Karpas-422 (cell line): ENCODE data around the gene MTAP. TPM values are rescaled to one million over a fixed set of nuclear protein-coding genes. Genes with fewer than 3 reads are reported as not detected.

Experiments used
- DNase-seq: peaks from one replicate; pipeline ENCODE4 v3.0.0-alpha.2; 2015
- H2AFZ ChIP-seq: fragments of 200-600 bp; sonication (generic); 2 replicates; pipeline ENCODE4 v1.6.1; 2014; ENCODE audit warnings: antibody characterized with exemption, low read length, mixed read lengths
- H3K27ac ChIP-seq: fragments of 200-600 bp; sonication (generic); 2 replicates; pipeline ENCODE4 v1.5.1; 2014; ENCODE audit warnings: mild to moderate bottlenecking, low read length, moderate library complexity
- H3K27me3 ChIP-seq: fragments of 200-600 bp; sonication (generic); 2 replicates; pipeline ENCODE4 v1.6.1; 2014; ENCODE audit warnings: low read length, mixed read lengths
- H3K36me3 ChIP-seq: fragments of 200-600 bp; sonication (generic); 2 replicates; pipeline ENCODE4 v1.6.1; 2014; ENCODE audit warnings: low read length, mixed read lengths; ENCODE audit not compliant: insufficient read depth
- H3K4me1 ChIP-seq: fragments of 200-600 bp; sonication (generic); 2 replicates; pipeline ENCODE4 v1.6.1; 2014; ENCODE audit warnings: mild to moderate bottlenecking, low read length, mixed read lengths
- H3K4me2 ChIP-seq: fragments of 200-600 bp; sonication (generic); 2 replicates; pipeline ENCODE4 v1.6.1; 2014; ENCODE audit warnings: low read length, low read depth, mild to moderate bottlenecking; ENCODE audit not compliant: poor library complexity, severe bottlenecking
- H3K4me3 ChIP-seq: fragments of 200-600 bp; sonication (generic); 2 replicates; pipeline ENCODE4 v1.5.1; 2014; ENCODE audit warnings: mild to moderate bottlenecking, antibody characterized with exemption, low read length, mixed read lengths
- H3K79me2 ChIP-seq: fragments of 200-600 bp; sonication (generic); 2 replicates; pipeline ENCODE4 v1.6.1; 2014; ENCODE audit warnings: mild to moderate bottlenecking, low read length, mixed read lengths
- H3K9ac ChIP-seq: fragments of 200-600 bp; sonication (generic); 2 replicates; pipeline ENCODE4 v1.6.0; 2014; ENCODE audit warnings: low read length
- H3K9me2 ChIP-seq: fragments of 200-600 bp; sonication (generic), shearing (Covaris generic); replicated peaks from 2 replicates; pipeline ENCODE4 v1.6.0; 2014; ENCODE audit warnings: mild to moderate bottlenecking, low read length, moderate library complexity; ENCODE audit not compliant: insufficient read depth
- H3K9me3 ChIP-seq: fragments of 300-700, 200-600 bp; sonication (generic); 2 replicates; pipeline ENCODE4 v1.6.1; 2014; ENCODE audit warnings: low read length, mixed read lengths
- H4K20me1 ChIP-seq: fragments of 200-600 bp; sonication (generic); 2 replicates; pipeline ENCODE4 v1.6.1; 2014; ENCODE audit warnings: mild to moderate bottlenecking, antibody characterized with exemption, low read length, low read depth; ENCODE audit not compliant: insufficient read depth
- total RNA-seq: library from RNA; depleted of rRNA; stranded (reverse); fragments of >200 nt; shearing (Covaris generic); gene quantifications from 2 replicates; pipeline ENCODE4 v1.2.3, GENCODE V29; 2014; ENCODE audit warnings: low replicate concordance

MTAP gene
- total RNA-seq, 1 experiment from 2014 or later: 38.7 TPM

GRCh38 chr9:21795483-21795882, 7.0 kb upstream of the MTAP start:
- Histone ChIP-seq H3K27me3 (no peaks in the 10 kb centered on the region), H3K27ac (no peak overlapping the region), H3K4me2 (no peak overlapping the region), H3K9ac (no peak overlapping the region), H3K9me3 (no peaks in the 10 kb centered on the region), H3K4me1 (no peaks in the 10 kb centered on the region), H3K9me2 (no peaks in the 10 kb centered on the region), H3K79me2 (no peaks in the 10 kb centered on the region), H3K4me3 (no peak overlapping the region), H2AFZ (no peak overlapping the region), H4K20me1 (no peaks in the 10 kb centered on the region), H3K36me3 (no peaks in the 10 kb centered on the region)
- no peak for DNase-seq

GRCh38 chr9:21796768-21797167, 5.7 kb upstream of the MTAP start:
- Histone ChIP-seq H3K9ac (no peak overlapping the region), H3K4me3 (no peak overlapping the region; the same call in 1 of the 2 replicates), H3K9me3 (no peaks in the 10 kb centered on the region), H3K9me2 (no peaks in the 10 kb centered on the region), H3K36me3 (no peaks in the 10 kb centered on the region), H2AFZ (no peak overlapping the region), H4K20me1 (no peaks in the 10 kb centered on the region), H3K79me2 (peaks cover 3% of the 10 kb centered on the region; the same call in 1 of the 2 replicates), H3K4me1 (peaks cover 6% of the 10 kb centered on the region), H3K27me3 (no peaks in the 10 kb centered on the region), H3K27ac (no peak overlapping the region), H3K4me2 (no peak overlapping the region)
- DNase-seq: no peak

- Histone ChIP-seq H2AFZ (no peak overlapping the region), H3K9ac (peak overlapping the region; percentile 86)
These were observed 1.3 kb upstream of the MTAP start for GRCh38 chr9:21800931-21801682.

GRCh38 chr9:21801683-21802417, 586 bp upstream of the MTAP start:
- Histone ChIP-seq H3K4me3 (peak overlapping the region; percentile 82), H3K9me3 (no peaks in the 10 kb centered on the region), H3K9me2 (no peaks in the 10 kb centered on the region), H4K20me1 (peaks cover 21% of the 10 kb centered on the region), H3K4me2 (peak overlapping the region; percentile 91), H2AFZ (peak overlapping the region; percentile 98), H3K27me3 (no peaks in the 10 kb centered on the region), H3K79me2 (peaks cover 53% of the 10 kb centered on the region), H3K9ac (peak overlapping the region; percentile 86), H3K36me3 (peaks cover 4% of the 10 kb centered on the region; the same call in 1 of the 2 replicates), H3K27ac (peak overlapping the region; percentile 47; the same call in 1 of the 2 replicates), H3K4me1 (peaks cover 42% of the 10 kb centered on the region)
- no peak for DNase-seq

More at GRCh38 chr9:21800931-21801682, 1.3 kb upstream of the MTAP start:
- Histone ChIP-seq H3K9me2 (no peaks in the 10 kb centered on the region), H3K27me3 (no peaks in the 10 kb centered on the region), H4K20me1 (peaks cover 16% of the 10 kb centered on the region), H3K4me3 (peak overlapping the region; percentile 82), H3K79me2 (peaks cover 45% of the 10 kb centered on the region), H3K4me1 (peaks cover 35% of the 10 kb centered on the region), H3K27ac (no peak overlapping the region), H3K4me2 (peak overlapping the region; percentile 91), H3K36me3 (peaks cover 4% of the 10 kb centered on the region; the same call in 1 of the 2 replicates), H3K9me3 (no peaks in the 10 kb centered on the region)
- no peak for DNase-seq

GRCh38 chr9:21803649-21804048, 1.2 kb downstream of the MTAP start:
- Histone ChIP-seq H3K9ac (peak overlapping the region; percentile 86), H3K9me2 (no peaks in the 10 kb centered on the region), H3K27me3 (no peaks in the 10 kb centered on the region), H3K36me3 (peaks cover 11% of the 10 kb centered on the region; the same call in 1 of the 2 replicates), H3K4me2 (peak overlapping the region; percentile 91), H3K4me1 (peaks cover 60% of the 10 kb centered on the region), H3K79me2 (peaks cover 71% of the 10 kb centered on the region), H2AFZ (no peak overlapping the region), H4K20me1 (peaks cover 31% of the 10 kb centered on the region), H3K4me3 (peak overlapping the region; percentile 82), H3K9me3 (no peaks in the 10 kb centered on the region), H3K27ac (peak overlapping the region; percentile 73)
- no peak for DNase-seq

GRCh38 chr9:21804331-21804730, 1.9 kb downstream of the MTAP start:
- Histone ChIP-seq H3K27ac (peak overlapping the region; percentile 73; the same call in 1 of the 2 replicates), H3K4me2 (peak overlapping the region; percentile 91), H3K27me3 (no peaks in the 10 kb centered on the region), H4K20me1 (peaks cover 36% of the 10 kb centered on the region), H3K9me3 (no peaks in the 10 kb centered on the region), H3K9me2 (no peaks in the 10 kb centered on the region), H3K4me1 (peaks cover 61% of the 10 kb centered on the region), H3K4me3 (peak overlapping the region; percentile 82), H3K9ac (peak overlapping the region; percentile 86), H3K79me2 (peaks cover 77% of the 10 kb centered on the region), H3K36me3 (peaks cover 16% of the 10 kb centered on the region; the same call in 1 of the 2 replicates), H2AFZ (no peak overlapping the region)
- no peak for DNase-seq

- peaks cover 64% of the 10 kb centered on the region for H3K4me1 ChIP-seq
- peak overlapping the region; percentile 82 for H3K4me3 ChIP-seq
These were observed 2.4 kb downstream of the MTAP start for GRCh38 chr9:21804791-21805190.

GRCh38 chr9:21806644-21807043, 4.2 kb downstream of the MTAP start:
- Histone ChIP-seq H3K79me2 (peaks cover 90% of the 10 kb centered on the region), H3K9ac (no peak overlapping the region), H3K36me3 (peaks cover 20% of the 10 kb centered on the region; the same call in 1 of the 2 replicates), H3K4me2 (peak overlapping the region; percentile 91), H3K27ac (no peak overlapping the region), H3K9me3 (no peaks in the 10 kb centered on the region), H4K20me1 (peaks cover 36% of the 10 kb centered on the region), H2AFZ (no peak overlapping the region), H3K4me3 (no peak overlapping the region), H3K27me3 (no peaks in the 10 kb centered on the region), H3K4me1 (peaks cover 63% of the 10 kb centered on the region), H3K9me2 (no peaks in the 10 kb centered on the region)
- no peak for DNase-seq

More at GRCh38 chr9:21804791-21805190, 2.4 kb downstream of the MTAP start:
- no peak for DNase-seq
- peaks cover 17% of the 10 kb centered on the region; the same call in 1 of the 2 replicates for H3K36me3 ChIP-seq
- H3K9ac ChIP-seq: peak overlapping the region; percentile 86
- H2AFZ ChIP-seq: no peak overlapping the region
- H3K4me2 ChIP-seq: peak overlapping the region; percentile 91
- no peak overlapping the region for H3K27ac ChIP-seq
- H3K79me2 ChIP-seq: peaks cover 80% of the 10 kb centered on the region
- no peaks in the 10 kb centered on the region for H3K9me3 ChIP-seq
- no peaks in the 10 kb centered on the region for H3K9me2 ChIP-seq
- H3K27me3 ChIP-seq: no peaks in the 10 kb centered on the region
- peaks cover 36% of the 10 kb centered on the region for H4K20me1 ChIP-seq
